Liver (tissue), 9 donors: Measurements from ENCODE around the gene XDH. TPM values are rescaled to one million over a fixed set of nuclear protein-coding genes. Genes with fewer than 3 reads are reported as not detected.

Experiments
- DNase-seq: peaks from one replicate; pipeline ENCODE4 v3.0.0-alpha.2; 2017; ENCODE audit warnings: low spot score
- H3K27ac ChIP-seq, 2 donors: one replicate each; pipeline ENCODE4 v1.7.0; 2013; ENCODE audit warnings: inconsistent platforms in 2 of 2, low read length in 2 of 2, control low read depth in 1 of 2, low read depth in 1 of 2, mild to moderate bottlenecking in 1 of 2
- H3K27me3 ChIP-seq, 4 donors: one replicate each; pipeline versions ENCODE4 v1.6.1 to v1.7.0; 2013; ENCODE audit warnings: low read length in 3 of 4, inconsistent platforms in 1 of 4, mild to moderate bottlenecking in 1 of 4, moderate library complexity in 1 of 4; ENCODE audit not compliant: control insufficient read depth in 4 of 4, insufficient read depth in 4 of 4
- H3K36me3 ChIP-seq, 4 donors: one replicate each; pipeline versions ENCODE4 v1.6.1 to v1.7.0; 2013; ENCODE audit warnings: low read length in 3 of 4, mild to moderate bottlenecking in 3 of 4, low read depth in 1 of 4, moderate library complexity in 1 of 4; ENCODE audit not compliant: control insufficient read depth in 4 of 4, insufficient read depth in 3 of 4
- H3K4me1 ChIP-seq, 4 donors: one replicate each; pipeline versions ENCODE4 v1.6.1 to v1.7.0; 2013; ENCODE audit warnings: low read length in 3 of 4, mild to moderate bottlenecking in 3 of 4, moderate library complexity in 1 of 4; ENCODE audit not compliant: control insufficient read depth in 4 of 4, insufficient read depth in 4 of 4
- H3K4me3 ChIP-seq, 3 donors: one replicate each; pipeline versions ENCODE4 v1.6.1 to v1.7.0; 2013; ENCODE audit warnings: low read length in 3 of 3, control low read depth in 1 of 3, low read depth in 1 of 3, mild to moderate bottlenecking in 1 of 3
- H3K9ac ChIP-seq, 2 donors: one replicate each; pipeline ENCODE4 v1.7.0; 2013; ENCODE audit warnings: low read length in 2 of 2, mild to moderate bottlenecking in 2 of 2, moderate library complexity in 2 of 2, control low read depth in 1 of 2, low read depth in 1 of 2
- H3K9me3 ChIP-seq, 4 donors: one replicate each; pipeline versions ENCODE4 v1.6.1 to v1.7.0; 2013; ENCODE audit warnings: low read length in 3 of 4; ENCODE audit not compliant: control insufficient read depth in 4 of 4
- ATF3 ChIP-seq: IDR thresholded peaks from 2 replicates; pipeline ENCODE4 v1.6.1; 2016; ENCODE audit warnings: antibody characterized with exemption
- CTCF ChIP-seq: fragments of 150-350 bp; IDR thresholded peaks from 2 replicates; pipeline ENCODE4 v1.5.1; 2017; ENCODE audit warnings: improper control_type of control experiment, low read depth, low read length; ENCODE audit not compliant: missing input control
- EGR1 ChIP-seq, 2 donors: IDR thresholded peaks; 2 replicates each; pipeline ENCODE4 v1.6.1; 2016 to 2018; ENCODE audit warnings: antibody characterized with exemption in 2 of 2, low read depth in 2 of 2
- FOXA1 ChIP-seq: IDR thresholded peaks from 2 replicates; pipeline ENCODE4 v1.6.1; 2016; ENCODE audit warnings: antibody characterized with exemption
- FOXA2 ChIP-seq: IDR thresholded peaks from 2 replicates; pipeline ENCODE4 v1.6.1; 2016; ENCODE audit warnings: antibody characterized with exemption
- GABPA ChIP-seq, 2 donors: IDR thresholded peaks in 1 of 2; conservative IDR thresholded peaks in 1 of 2; 2 replicates each; pipeline ENCODE4 v1.6.1; 2016; ENCODE audit warnings: antibody characterized with exemption in 2 of 2, mild to moderate bottlenecking in 1 of 2, moderate library complexity in 1 of 2
- HNF4A ChIP-seq, 2 donors: conservative IDR thresholded peaks; 2 replicates each; pipeline ENCODE4 v1.6.1; 2016; ENCODE audit warnings: antibody characterized with exemption in 2 of 2, mild to moderate bottlenecking in 2 of 2
- HNF4G ChIP-seq: IDR thresholded peaks from 2 replicates; pipeline ENCODE4 v1.6.1; 2016; ENCODE audit warnings: antibody characterized with exemption
- JUND ChIP-seq, 2 donors: IDR thresholded peaks; 2 replicates each; pipeline ENCODE4 v1.6.1; 2016; ENCODE audit warnings: antibody characterized with exemption in 2 of 2
- MAX ChIP-seq: IDR thresholded peaks from 2 replicates; pipeline ENCODE4 v1.6.1; 2016; ENCODE audit warnings: antibody characterized with exemption
- NR2F2 ChIP-seq: IDR thresholded peaks from 2 replicates; pipeline ENCODE4 v1.6.1; 2016; ENCODE audit warnings: antibody characterized with exemption
- RAD21 ChIP-seq, 2 donors: IDR thresholded peaks; 2 replicates each; pipeline ENCODE4 v1.6.1; 2016; ENCODE audit warnings: antibody characterized with exemption in 2 of 2, mild to moderate bottlenecking in 2 of 2
- REST ChIP-seq: IDR thresholded peaks from 2 replicates; pipeline ENCODE4 v1.6.1; 2016; ENCODE audit warnings: antibody characterized with exemption, mild to moderate bottlenecking
- RXRA ChIP-seq, 2 donors: IDR thresholded peaks; 2 replicates each; pipeline ENCODE4 v1.6.1; 2017 to 2018; ENCODE audit warnings: antibody characterized with exemption in 2 of 2, mild to moderate bottlenecking in 1 of 2
- SP1 ChIP-seq: IDR thresholded peaks from 2 replicates; pipeline ENCODE4 v1.6.1; 2018; ENCODE audit warnings: antibody characterized with exemption, mild to moderate bottlenecking
- TAF1 ChIP-seq: conservative IDR thresholded peaks from 2 replicates; pipeline ENCODE4 v1.6.1; 2016; ENCODE audit warnings: antibody characterized with exemption, mild to moderate bottlenecking
- YY1 ChIP-seq: IDR thresholded peaks from 2 replicates; pipeline ENCODE4 v1.6.1; 2016; ENCODE audit warnings: antibody characterized with exemption, mild to moderate bottlenecking
- ZBTB33 ChIP-seq: IDR thresholded peaks from 2 replicates; pipeline ENCODE4 v1.6.1; 2016; ENCODE audit warnings: antibody characterized with exemption
- WGBS: extraction: QIAGEN DNeasy Blood & Tissue Kit; methylation state at CpG from one replicate; pipeline ENCODE4 v1.1.7; 2013; 5-methylcytosine and 5-hydroxymethylcytosine counted together
- polyA plus RNA-seq, 2 donors: library from polyadenylated mRNA; stranded (reverse) in 1 of 2; unstranded in 1 of 2; fragments of 200-250 nt in 1 of 2; fragments of >200 nt in 1 of 2; fragmentation: Nextera tagmentation in 1 of 2; extraction: Ambion mirVana in 1 of 2; gene quantifications; one replicate each; pipeline versions ENCODE4 v1.2.1 to v1.2.3, GENCODE V29; 2013 to 2015
- total RNA-seq, 2 donors: library from RNA; depleted of rRNA; stranded (reverse); fragments of >200 nt; gene quantifications; one replicate each; pipeline ENCODE4 v1.2.3, GENCODE V29; 2014
- donor health status: healthy.
- donor health status: healthy.
- donor health status: healthy.
- donor health status: healthy.
- donor health status: healthy.

Gene XDH
- total and polyA plus RNA-seq, 4 donors: 6.8 to 76.6 (median 12.0) TPM

GRCh38 chr2:31457651-31458050, 43.1 kb upstream of the XDH start:
- Histone ChIP-seq H3K27me3 (no peaks in the 10 kb centered on the region), H3K4me1 (no peaks in the 10 kb centered on the region), H3K4me3 (no peak overlapping the region), H3K27ac (no peak overlapping the region), H3K36me3 (no peaks in the 10 kb centered on the region), H3K9ac (no peak overlapping the region), H3K9me3 (peaks cover 3 to 24% (median 8%) of the 10 kb centered on the region in 4 donors)
- TF ChIP-seq RAD21 (IDR thresholded peaks at IDR 0.05) (no peak), TAF1 (no peak), REST (no peak), SP1 (no peak), ATF3 (no peak), ZBTB33 (no peak), YY1 (no peak), FOXA2 (no peak), HNF4G (no peak), MAX (no peak), NR2F2 (no peak)
- WGBS: 80% methylated on average over 4 of the region's 4 CpGs
- no peak for DNase-seq

GRCh38 chr2:31446848-31447247, 32.3 kb upstream of the XDH start:
- H3K9ac ChIP-seq: no peak overlapping the region
- peaks cover 2 to 12% (median 6%) of the 10 kb centered on the region in 4 donors for H3K9me3 ChIP-seq
- no peaks in the 10 kb centered on the region for H3K36me3 ChIP-seq
- H3K27me3 ChIP-seq: no peaks in the 10 kb centered on the region
- WGBS: 82% methylated on average over 3 of the region's 3 CpGs
- H3K4me3 ChIP-seq: no peak overlapping the region
- H3K4me1 ChIP-seq: no peaks in the 10 kb centered on the region
- no peak overlapping the region for H3K27ac ChIP-seq
- no peak for DNase-seq
- TF ChIP-seq NR2F2 (no peak), CTCF (no peak), SP1 (no peak), JUND (IDR thresholded peaks at IDR 0.05) (no peak), HNF4A (conservative IDR thresholded peaks at IDR 0.05) (no peak), YY1 (no peak), FOXA2 (no peak), RAD21 (IDR thresholded peaks at IDR 0.05) (no peak), ATF3 (no peak), MAX (no peak), HNF4G (no peak), RXRA (IDR thresholded peaks at IDR 0.05) (no peak), GABPA (IDR thresholded peaks at IDR 0.05 in 1 of 2, conservative IDR thresholded peaks at IDR 0.05 in 1 of 2) (no peak), TAF1 (no peak), FOXA1 (no peak), ZBTB33 (no peak), EGR1 (IDR thresholded peaks at IDR 0.05; ENCODE audit: low read depth in 2 of 2) (no peak)
